K562 (cell line): ENCODE results near the gene BCKDK. TPM values are rescaled to one million over a fixed set of nuclear protein-coding genes. Genes with fewer than 3 reads are reported as not detected.
A peak's percentile ranks its signal among the peaks of the same experiment; 100 is the strongest.

Source experiments
- ARHGAP35 ChIP-seq: fragments of 450-650 bp; IDR thresholded peaks from 2 replicates; pipeline ENCODE4 v1.6.1; 2018; ENCODE audit not compliant: partially characterized antibody
- HCFC1 ChIP-seq: IDR thresholded peaks from 2 replicates; pipeline ENCODE4 v1.6.1; 2012; ENCODE audit warnings: low read depth, low read length, improper control_type of control experiment
- KDM1A ChIP-seq, 2 experiments: fragments of 450-650 bp; IDR thresholded peaks; 2 replicates each; pipeline ENCODE4 v1.6.1; 2016; ENCODE audit warnings: mild to moderate bottlenecking in 2 of 2
- PYGO2 ChIP-seq: fragments of 450-650 bp; IDR thresholded peaks from 2 replicates; pipeline ENCODE4 v1.6.1; 2016; ENCODE audit warnings: mild to moderate bottlenecking, missing genetic modification characterization, moderate library complexity, missing compliant biosample characterization
- RBM25 ChIP-seq: fragments of 200-400 bp; formaldehyde crosslinking; IDR thresholded peaks from 2 replicates; pipeline ENCODE4 v1.6.1; 2018; ENCODE audit warnings: low read length, low read depth, moderate library complexity; ENCODE audit not compliant: severe bottlenecking
- SMARCB1 ChIP-seq: IDR thresholded peaks from 2 replicates; pipeline ENCODE4 v1.6.1; 2011; ENCODE audit warnings: improper control_type of control experiment, low read depth; ENCODE audit not compliant: insufficient read length
- SNRNP70 ChIP-seq: fragments of 200-400 bp; formaldehyde crosslinking; optimal IDR thresholded peaks from 2 replicates; pipeline ENCODE3; 2017; ENCODE audit warnings: low read depth, low read length
- ZFP1 ChIP-seq: fragments of 450-650 bp; formaldehyde crosslinking; IDR thresholded peaks from 2 replicates; pipeline ENCODE4 v1.4.0; 2020; ENCODE audit warnings: mild to moderate bottlenecking, mixed read lengths
- ZFP36 ChIP-seq: fragments of 150-350 bp; IDR thresholded peaks from 2 replicates; pipeline ENCODE4 v1.6.1; 2018; ENCODE audit warnings: low read length, low read depth; ENCODE audit not compliant: partially characterized antibody
- ZSCAN29 ChIP-seq: fragments of 450-650 bp; IDR thresholded peaks from 2 replicates; pipeline ENCODE4 v1.6.1; 2017
- polyA plus RNA-seq, 8 experiments: library from polyadenylated mRNA; depleted of rRNA in 4 of 8; stranded (reverse) in 5 of 8; unstranded in 3 of 8; fragments of >200 nt; fragmentation: Nextera tagmentation in 2 of 8; fragmentation: Illumina TruSeq in 1 of 8; extraction: Ambion mirVana in 2 of 8; extraction: Trizol in 1 of 8; gene quantifications; 2 replicates each; pipeline versions ENCODE4 v1.2.1 to v1.2.3, GENCODE V29; 2011 to 2014; ENCODE audit warnings: inconsistent platforms in 1 of 8, missing spikeins in 1 of 8
- total RNA-seq, 7 experiments: library from RNA; depleted of rRNA in 6 of 7; stranded (reverse); fragments of >200 nt in 6 of 7; fragmentation: Illumina TruSeq in 2 of 7; extraction: Trizol in 2 of 7; gene quantifications; 2 replicates each; pipeline versions ENCODE4 v1.2.1 to v1.2.3, GENCODE V29; 2011 to 2021; ENCODE audit warnings: low replicate concordance in 1 of 7
- TF ChIP-seq, protein P1 (sequence below): IDR thresholded peaks from 2 replicates; pipeline ENCODE4 v1.6.1; 2011; ENCODE audit warnings: borderline replicate concordance, low read depth, mild to moderate bottlenecking, moderate library complexity, low read length; ENCODE audit not compliant: insufficient read depth, poor library complexity, severe bottlenecking
- TF ChIP-seq, protein P2 (sequence below): fragments of 200-800 bp; sonication (Bioruptor generic); IDR thresholded peaks from 2 replicates; pipeline ENCODE4 v1.6.1; 2016; ENCODE audit warnings: missing genetic modification characterization, missing compliant biosample characterization
- TF ChIP-seq, protein P3 (sequence below), 2 experiments: IDR thresholded peaks; 2 replicates each; pipeline ENCODE4 v1.6.1; 2012; ENCODE audit warnings: improper control_type of control experiment in 2 of 2, low read depth in 2 of 2, low read length in 2 of 2, borderline replicate concordance in 1 of 2

Gene BCKDK
- total and polyA plus RNA-seq, 9 of the 15 experiments (the other 6 are each of a cell fraction or from before 2014, with no cell fraction given): 0.58 to 34.8 (median 13.1) TPM

DNA sequence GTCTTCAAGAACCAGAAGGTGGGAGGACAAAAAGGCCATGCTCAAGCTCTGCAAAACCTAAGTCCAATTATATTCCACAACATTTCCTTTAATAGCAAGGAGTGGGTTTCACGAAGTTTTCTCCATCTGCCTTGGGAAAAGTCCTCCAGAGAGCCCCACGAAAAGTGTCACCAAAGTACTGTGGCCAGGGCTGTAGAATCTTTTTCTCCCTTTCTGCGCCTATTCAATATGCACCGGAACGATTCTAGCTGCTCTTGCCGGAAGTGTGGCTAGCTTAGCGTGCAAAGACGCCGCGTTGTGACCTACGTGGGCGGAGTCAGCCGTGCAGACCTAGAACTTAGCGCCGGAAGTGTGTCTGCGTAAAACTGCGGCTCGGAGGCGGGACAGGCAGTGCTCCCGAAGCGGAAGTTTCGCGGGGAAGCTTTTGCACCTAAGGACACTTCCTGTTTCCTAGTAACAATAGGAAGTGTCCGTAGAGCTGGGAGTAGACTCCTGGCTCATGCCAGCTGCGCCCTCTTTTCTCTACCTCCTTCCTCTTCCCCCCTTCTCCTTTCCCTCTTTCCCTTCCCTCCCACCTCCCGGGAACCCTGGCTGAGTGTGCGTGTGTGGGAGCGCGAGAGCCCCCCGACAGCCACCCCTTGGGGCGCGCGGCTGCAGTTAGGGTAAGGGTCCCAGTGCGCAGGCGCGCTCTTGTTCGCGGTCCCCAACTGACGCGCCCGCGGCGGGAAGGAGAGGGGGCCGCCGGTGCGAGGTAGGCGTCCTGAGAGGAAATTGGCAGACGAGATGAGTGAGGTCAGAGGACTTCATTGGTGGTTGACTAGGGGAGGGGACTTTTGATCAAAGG lies 34.0 kb upstream of the BCKDK start, which contains the start of the genes ZNF646 and ZNF668 (continued):
- TF ChIP-seq ZSCAN29 (no peak), KDM1A (IDR thresholded peaks at IDR 0.05) (no peak), PYGO2 (tag) (no peak), ARHGAP35 (no peak), SNRNP70 (no peak), RBM25 (no peak), ZFP1 (CRISPR knock-in tag) (no peak), ZFP36 (no peak), SMARCB1 (no peak), HCFC1 (peak; percentile 91)
- TF ChIP-seq, protein P1, sequence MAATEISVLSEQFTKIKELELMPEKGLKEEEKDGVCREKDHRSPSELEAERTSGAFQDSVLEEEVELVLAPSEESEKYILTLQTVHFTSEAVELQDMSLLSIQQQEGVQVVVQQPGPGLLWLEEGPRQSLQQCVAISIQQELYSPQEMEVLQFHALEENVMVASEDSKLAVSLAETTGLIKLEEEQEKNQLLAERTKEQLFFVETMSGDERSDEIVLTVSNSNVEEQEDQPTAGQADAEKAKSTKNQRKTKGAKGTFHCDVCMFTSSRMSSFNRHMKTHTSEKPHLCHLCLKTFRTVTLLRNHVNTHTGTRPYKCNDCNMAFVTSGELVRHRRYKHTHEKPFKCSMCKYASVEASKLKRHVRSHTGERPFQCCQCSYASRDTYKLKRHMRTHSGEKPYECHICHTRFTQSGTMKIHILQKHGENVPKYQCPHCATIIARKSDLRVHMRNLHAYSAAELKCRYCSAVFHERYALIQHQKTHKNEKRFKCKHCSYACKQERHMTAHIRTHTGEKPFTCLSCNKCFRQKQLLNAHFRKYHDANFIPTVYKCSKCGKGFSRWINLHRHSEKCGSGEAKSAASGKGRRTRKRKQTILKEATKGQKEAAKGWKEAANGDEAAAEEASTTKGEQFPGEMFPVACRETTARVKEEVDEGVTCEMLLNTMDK: no peak
- TF ChIP-seq, protein P2, sequence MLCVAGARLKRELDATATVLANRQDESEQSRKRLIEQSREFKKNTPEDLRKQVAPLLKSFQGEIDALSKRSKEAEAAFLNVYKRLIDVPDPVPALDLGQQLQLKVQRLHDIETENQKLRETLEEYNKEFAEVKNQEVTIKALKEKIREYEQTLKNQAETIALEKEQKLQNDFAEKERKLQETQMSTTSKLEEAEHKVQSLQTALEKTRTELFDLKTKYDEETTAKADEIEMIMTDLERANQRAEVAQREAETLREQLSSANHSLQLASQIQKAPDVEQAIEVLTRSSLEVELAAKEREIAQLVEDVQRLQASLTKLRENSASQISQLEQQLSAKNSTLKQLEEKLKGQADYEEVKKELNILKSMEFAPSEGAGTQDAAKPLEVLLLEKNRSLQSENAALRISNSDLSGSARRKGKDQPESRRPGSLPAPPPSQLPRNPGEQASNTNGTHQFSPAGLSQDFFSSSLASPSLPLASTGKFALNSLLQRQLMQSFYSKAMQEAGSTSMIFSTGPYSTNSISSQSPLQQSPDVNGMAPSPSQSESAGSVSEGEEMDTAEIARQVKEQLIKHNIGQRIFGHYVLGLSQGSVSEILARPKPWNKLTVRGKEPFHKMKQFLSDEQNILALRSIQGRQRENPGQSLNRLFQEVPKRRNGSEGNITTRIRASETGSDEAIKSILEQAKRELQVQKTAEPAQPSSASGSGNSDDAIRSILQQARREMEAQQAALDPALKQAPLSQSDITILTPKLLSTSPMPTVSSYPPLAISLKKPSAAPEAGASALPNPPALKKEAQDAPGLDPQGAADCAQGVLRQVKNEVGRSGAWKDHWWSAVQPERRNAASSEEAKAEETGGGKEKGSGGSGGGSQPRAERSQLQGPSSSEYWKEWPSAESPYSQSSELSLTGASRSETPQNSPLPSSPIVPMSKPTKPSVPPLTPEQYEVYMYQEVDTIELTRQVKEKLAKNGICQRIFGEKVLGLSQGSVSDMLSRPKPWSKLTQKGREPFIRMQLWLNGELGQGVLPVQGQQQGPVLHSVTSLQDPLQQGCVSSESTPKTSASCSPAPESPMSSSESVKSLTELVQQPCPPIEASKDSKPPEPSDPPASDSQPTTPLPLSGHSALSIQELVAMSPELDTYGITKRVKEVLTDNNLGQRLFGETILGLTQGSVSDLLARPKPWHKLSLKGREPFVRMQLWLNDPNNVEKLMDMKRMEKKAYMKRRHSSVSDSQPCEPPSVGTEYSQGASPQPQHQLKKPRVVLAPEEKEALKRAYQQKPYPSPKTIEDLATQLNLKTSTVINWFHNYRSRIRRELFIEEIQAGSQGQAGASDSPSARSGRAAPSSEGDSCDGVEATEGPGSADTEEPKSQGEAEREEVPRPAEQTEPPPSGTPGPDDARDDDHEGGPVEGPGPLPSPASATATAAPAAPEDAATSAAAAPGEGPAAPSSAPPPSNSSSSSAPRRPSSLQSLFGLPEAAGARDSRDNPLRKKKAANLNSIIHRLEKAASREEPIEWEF (CRISPR knock-in tag): no peak
- TF ChIP-seq, protein P3, sequence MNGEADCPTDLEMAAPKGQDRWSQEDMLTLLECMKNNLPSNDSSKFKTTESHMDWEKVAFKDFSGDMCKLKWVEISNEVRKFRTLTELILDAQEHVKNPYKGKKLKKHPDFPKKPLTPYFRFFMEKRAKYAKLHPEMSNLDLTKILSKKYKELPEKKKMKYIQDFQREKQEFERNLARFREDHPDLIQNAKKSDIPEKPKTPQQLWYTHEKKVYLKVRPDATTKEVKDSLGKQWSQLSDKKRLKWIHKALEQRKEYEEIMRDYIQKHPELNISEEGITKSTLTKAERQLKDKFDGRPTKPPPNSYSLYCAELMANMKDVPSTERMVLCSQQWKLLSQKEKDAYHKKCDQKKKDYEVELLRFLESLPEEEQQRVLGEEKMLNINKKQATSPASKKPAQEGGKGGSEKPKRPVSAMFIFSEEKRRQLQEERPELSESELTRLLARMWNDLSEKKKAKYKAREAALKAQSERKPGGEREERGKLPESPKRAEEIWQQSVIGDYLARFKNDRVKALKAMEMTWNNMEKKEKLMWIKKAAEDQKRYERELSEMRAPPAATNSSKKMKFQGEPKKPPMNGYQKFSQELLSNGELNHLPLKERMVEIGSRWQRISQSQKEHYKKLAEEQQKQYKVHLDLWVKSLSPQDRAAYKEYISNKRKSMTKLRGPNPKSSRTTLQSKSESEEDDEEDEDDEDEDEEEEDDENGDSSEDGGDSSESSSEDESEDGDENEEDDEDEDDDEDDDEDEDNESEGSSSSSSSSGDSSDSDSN (IDR thresholded peaks at IDR 0.05; ENCODE audit: borderline replicate concordance in 1 of 2, low read depth in 2 of 2, low read length in 2 of 2): peak; percentile 8 to 52; a peak in 1 of 4 replicates
